Loucy (cell line): Measurements from ENCODE around the gene SPSB1.

Source experiments
- CTCF ChIP-seq: fragments of 200-600 bp; sonication (generic); conservative IDR thresholded peaks from 2 replicates; pipeline ENCODE4 v1.5.1; 2014; ENCODE audit warnings: mild to moderate bottlenecking, antibody characterized with exemption, low read length
- EZH2phosphoT487 ChIP-seq: fragments of 200-600 bp; IDR thresholded peaks from 2 replicates; pipeline ENCODE4 v1.6.1; 2018; ENCODE audit warnings: antibody characterized with exemption, mild to moderate bottlenecking, moderate library complexity, borderline replicate concordance

GRCh38 chr1:9382643-9383491 lies 90.2 kb downstream of the SPSB1 start:
- TF ChIP-seq CTCF: no peak
- no peak for TF ChIP-seq EZH2phosphoT487
